ENCODE results near the gene WDFY2.

WDFY2 gene

DNA sequence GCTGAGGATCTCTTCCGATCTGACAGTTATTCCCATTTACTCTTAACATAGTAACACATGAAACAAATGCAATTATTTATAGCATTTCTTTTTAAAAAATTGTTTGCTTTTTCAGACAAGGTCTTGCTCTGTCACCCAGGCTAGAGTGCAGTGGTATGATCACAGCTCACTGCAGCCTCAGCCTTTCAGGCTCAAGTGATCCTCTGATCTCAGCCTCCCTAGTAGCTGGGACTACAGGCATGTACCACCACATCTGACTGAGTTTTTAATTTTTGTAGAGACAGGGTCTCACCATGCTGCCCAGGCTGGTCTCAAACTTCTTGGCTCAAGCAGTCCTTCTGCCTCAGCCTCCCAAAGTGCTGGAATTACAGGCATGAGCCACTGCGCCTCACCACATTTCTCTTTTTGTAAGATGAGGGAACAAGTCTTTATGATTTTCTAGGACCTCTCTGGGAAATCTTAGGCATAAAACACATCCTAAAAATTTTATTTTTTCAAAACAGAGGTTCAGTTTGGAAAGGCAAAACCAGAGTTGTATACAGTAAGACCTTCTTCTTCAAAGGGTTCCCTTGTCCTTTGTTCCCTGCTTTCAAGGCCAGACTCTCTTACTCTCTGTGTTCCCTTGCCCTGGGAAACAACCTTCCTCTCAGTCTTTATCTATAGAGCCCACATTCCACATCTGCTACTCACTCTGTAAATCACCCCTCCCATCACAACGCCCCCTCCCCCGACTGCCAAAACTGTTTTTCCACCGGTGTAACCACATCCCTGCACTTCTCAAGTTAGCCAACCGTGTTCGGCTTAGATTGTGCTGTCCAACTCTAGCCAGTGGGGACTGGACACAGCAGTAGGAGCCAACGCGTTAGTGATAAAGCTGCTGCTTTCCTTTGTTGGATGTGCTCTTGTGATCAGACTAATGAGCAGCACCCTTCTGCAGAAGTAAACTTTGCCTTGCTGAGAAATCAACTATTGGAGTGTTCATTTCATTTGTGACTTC lies 163.5 kb downstream of the WDFY2 start:
- DNase-seq (ENCODE audit: insufficient read length, low spot score) (no peak), FAIRE-seq (no peak)
- TF ChIP-seq, protein P1, sequence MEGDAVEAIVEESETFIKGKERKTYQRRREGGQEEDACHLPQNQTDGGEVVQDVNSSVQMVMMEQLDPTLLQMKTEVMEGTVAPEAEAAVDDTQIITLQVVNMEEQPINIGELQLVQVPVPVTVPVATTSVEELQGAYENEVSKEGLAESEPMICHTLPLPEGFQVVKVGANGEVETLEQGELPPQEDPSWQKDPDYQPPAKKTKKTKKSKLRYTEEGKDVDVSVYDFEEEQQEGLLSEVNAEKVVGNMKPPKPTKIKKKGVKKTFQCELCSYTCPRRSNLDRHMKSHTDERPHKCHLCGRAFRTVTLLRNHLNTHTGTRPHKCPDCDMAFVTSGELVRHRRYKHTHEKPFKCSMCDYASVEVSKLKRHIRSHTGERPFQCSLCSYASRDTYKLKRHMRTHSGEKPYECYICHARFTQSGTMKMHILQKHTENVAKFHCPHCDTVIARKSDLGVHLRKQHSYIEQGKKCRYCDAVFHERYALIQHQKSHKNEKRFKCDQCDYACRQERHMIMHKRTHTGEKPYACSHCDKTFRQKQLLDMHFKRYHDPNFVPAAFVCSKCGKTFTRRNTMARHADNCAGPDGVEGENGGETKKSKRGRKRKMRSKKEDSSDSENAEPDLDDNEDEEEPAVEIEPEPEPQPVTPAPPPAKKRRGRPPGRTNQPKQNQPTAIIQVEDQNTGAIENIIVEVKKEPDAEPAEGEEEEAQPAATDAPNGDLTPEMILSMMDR (IDR thresholded peaks at IDR 0.05; ENCODE audit: insufficient read depth, missing control alignments), result no peak

- no peak for FAIRE-seq
These were observed 172.4 kb downstream of the WDFY2 start for GRCh38 chr13:51756651-51757050.

GRCh38 chr13:51758691-51759090 lies 174.4 kb downstream of the WDFY2 start:
- no peak for DNase-seq (ENCODE audit: insufficient read length, low spot score)
- TF ChIP-seq, protein P1 (IDR thresholded peaks at IDR 0.05; ENCODE audit: insufficient read depth, missing control alignments), result no peak
- no peak for FAIRE-seq

More at GRCh38 chr13:51756651-51757050, 172.4 kb downstream of the WDFY2 start:
- TF ChIP-seq, protein P1 (IDR thresholded peaks at IDR 0.05; ENCODE audit: insufficient read depth, missing control alignments), result no peak
- no peak for DNase-seq (ENCODE audit: insufficient read length, low spot score)

DNA sequence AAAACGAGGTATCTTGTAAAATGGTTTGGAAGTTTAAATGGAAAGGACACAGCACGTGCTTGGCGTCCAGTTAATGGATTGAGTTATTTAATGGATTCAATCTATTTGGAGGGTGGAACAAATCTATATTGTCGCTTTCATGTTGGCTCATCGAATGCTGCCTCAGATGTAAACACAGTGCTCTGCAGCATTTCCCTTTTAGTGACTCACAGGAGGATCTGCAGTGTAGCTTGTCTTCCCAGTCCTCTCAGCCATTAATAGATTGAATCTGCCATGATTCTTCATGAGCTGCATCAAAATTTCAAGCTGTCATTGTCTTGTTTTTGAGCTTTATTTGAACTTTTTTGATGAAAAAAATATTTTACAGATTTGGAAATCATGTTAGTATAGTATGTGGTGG lies 175.0 kb downstream of the WDFY2 start:
- FAIRE-seq (no peak), DNase-seq (ENCODE audit: insufficient read length, low spot score) (no peak)
- TF ChIP-seq, protein P1 (IDR thresholded peaks at IDR 0.05; ENCODE audit: insufficient read depth, missing control alignments), result no peak

DNA sequence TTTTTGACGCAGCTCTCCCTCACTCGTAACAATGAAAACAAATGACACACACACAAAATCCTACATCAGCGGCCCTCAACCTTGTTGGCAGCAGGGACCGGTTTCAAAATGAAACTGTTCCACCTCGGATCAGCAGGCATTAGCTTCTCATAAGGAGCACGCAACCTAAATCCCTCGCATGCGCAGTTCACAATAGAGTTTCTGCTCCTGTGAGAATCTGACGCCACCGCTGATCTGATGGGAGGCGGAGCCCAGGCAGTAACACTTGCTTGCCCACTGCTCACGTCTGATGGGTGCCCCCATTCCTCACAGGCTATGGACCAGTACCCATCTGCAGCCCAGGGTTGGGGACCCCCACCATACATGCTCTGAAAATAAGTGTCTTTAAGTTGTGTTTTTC lies 176.3 kb downstream of the WDFY2 start:
- peak; percentile 96 for FAIRE-seq

GRCh38 chr13:51761643-51762350 lies 177.5 kb downstream of the WDFY2 start:
- FAIRE-seq (no peak), DNase-seq (ENCODE audit: insufficient read length, low spot score) (no peak)
- TF ChIP-seq, protein P1 (IDR thresholded peaks at IDR 0.05; ENCODE audit: insufficient read depth, missing control alignments), result no peak

More for the DNA sequence above, 176.3 kb downstream of the WDFY2 start:
- TF ChIP-seq, protein P1 (IDR thresholded peaks at IDR 0.05; ENCODE audit: insufficient read depth, missing control alignments), result no peak
- DNase-seq (ENCODE audit: insufficient read length, low spot score), result peak; percentile 38
